NCI-H1694 treated with DMSO at 0.1 percent for 48 hours (cell line): Measurements from ENCODE around the gene NPAS2.

Experiments
- DNase-seq: peaks from one replicate; lab custom pipeline; 2025; lab: John Stamatoyannopoulos, UW

NPAS2 gene

GRCh38 chr2:100819370-100820272, at the start of gene NPAS2:
NPAS2 (plus strand) TSS chr2:100820139; CDS start chr2:100904755, 84,616 bp downstream.
- no peak for DNase-seq

- DNase-seq, result no peak
These were observed 48.8 kb upstream of the NPAS2 start for GRCh38 chr2:100771125-100771524.

GRCh38 chr2:100773538-100773937, 46.4 kb upstream of the NPAS2 start:
- DNase-seq, result no peak

GRCh38 chr2:100776445-100776844, 43.5 kb upstream of the NPAS2 start:
- no peak for DNase-seq

- DNase-seq, result no peak
These were observed 41.1 kb upstream of the NPAS2 start for GRCh38 chr2:100778637-100779450.

- DNase-seq, result no peak
These were observed 40.1 kb upstream of the NPAS2 start for GRCh38 chr2:100779908-100780202.

GRCh38 chr2:100780203-100781008, 39.5 kb upstream of the NPAS2 start:
- no peak for DNase-seq

GRCh38 chr2:100781009-100781325, 39.0 kb upstream of the NPAS2 start:
- DNase-seq, result no peak

GRCh38 chr2:100781523-100782379, 38.2 kb upstream of the NPAS2 start:
- DNase-seq, result no peak

GRCh38 chr2:100782380-100782878, 37.5 kb upstream of the NPAS2 start:
- DNase-seq, result no peak

GRCh38 chr2:100783987-100784386, 36.0 kb upstream of the NPAS2 start:
- DNase-seq, result no peak

GRCh38 chr2:100784681-100785080, 35.3 kb upstream of the NPAS2 start:
- DNase-seq, result no peak

- DNase-seq, result no peak
These were observed 34.2 kb upstream of the NPAS2 start for GRCh38 chr2:100785626-100786296.

- DNase-seq, result no peak
These were observed 33.7 kb upstream of the NPAS2 start for GRCh38 chr2:100786297-100786658.

- DNase-seq, result no peak
These were observed 33.0 kb upstream of the NPAS2 start for GRCh38 chr2:100786985-100787384.

GRCh38 chr2:100789361-100789760, 30.6 kb upstream of the NPAS2 start:
- DNase-seq, result no peak

- DNase-seq, result no peak
These were observed 28.5 kb upstream of the NPAS2 start for GRCh38 chr2:100791294-100791935.

- DNase-seq, result no peak
These were observed 28.0 kb upstream of the NPAS2 start for GRCh38 chr2:100791936-100792308.

- no peak for DNase-seq
These were observed 26.7 kb upstream of the NPAS2 start for GRCh38 chr2:100793220-100793619.

- DNase-seq, result no peak
These were observed 26.0 kb upstream of the NPAS2 start for GRCh38 chr2:100793982-100794381.
